Measurements from ENCODE around the gene CEP192.

The CEP192 gene

DNA sequence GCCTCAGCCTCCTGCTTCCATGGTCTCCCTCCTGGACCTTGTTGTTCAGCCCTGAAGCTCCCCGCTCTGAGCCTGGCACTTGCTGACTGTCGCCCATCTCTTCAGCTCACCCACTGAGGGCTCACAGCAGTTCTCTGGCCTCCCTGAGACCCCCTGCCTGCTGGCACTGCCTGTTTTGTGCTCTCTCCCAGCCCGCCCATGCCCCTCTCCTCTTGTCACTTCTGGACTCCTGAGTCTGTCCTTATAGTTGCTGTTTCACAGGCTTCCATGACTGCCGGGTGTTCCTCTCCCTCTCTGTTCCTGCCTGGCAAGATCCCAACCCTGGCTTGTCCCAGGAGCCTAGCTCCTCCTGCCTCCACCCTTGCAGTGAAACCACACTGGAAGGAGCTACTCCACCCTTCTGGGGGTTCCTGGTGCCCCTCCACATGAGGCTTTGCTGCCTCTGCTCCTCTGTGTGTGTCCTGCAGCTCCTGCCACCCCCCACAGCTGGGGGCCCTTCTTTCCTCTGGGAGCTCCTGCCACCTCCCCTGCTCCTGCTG lies 110.6 kb downstream of the CEP192 start:
- no peak for DNase-seq

DNA sequence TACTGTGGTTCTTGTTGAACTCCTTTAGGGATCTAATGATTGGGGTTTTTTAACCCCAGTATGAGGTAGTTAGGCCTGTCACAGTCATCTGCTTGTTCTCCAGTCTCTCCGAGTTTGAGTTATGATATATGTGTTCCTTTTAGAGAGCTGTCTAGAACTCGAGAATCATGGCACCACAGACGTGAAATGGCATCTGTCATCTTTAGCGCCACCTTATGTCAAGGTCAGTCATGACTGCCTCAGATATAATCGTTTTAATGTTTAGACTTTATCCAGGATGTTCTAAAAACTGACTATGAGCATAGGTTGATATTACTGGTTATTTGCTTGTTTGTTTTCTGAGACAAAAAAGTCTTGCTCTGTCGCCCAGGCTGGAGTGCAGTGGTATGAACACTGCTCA lies 112.2 kb downstream of the CEP192 start:
- no peak for DNase-seq

GRCh38 chr18:13105059-13105458 lies 113.9 kb downstream of the CEP192 start:
- DNase-seq, result no peak

GRCh38 chr18:13107074-13107473 lies 115.9 kb downstream of the CEP192 start:
- no peak for DNase-seq

- no peak for DNase-seq
Observed at GRCh38 chr18:13108330-13108729, 117.2 kb downstream of the CEP192 start.

GRCh38 chr18:13110559-13110958 lies 119.4 kb downstream of the CEP192 start:
- DNase-seq, result no peak

DNA sequence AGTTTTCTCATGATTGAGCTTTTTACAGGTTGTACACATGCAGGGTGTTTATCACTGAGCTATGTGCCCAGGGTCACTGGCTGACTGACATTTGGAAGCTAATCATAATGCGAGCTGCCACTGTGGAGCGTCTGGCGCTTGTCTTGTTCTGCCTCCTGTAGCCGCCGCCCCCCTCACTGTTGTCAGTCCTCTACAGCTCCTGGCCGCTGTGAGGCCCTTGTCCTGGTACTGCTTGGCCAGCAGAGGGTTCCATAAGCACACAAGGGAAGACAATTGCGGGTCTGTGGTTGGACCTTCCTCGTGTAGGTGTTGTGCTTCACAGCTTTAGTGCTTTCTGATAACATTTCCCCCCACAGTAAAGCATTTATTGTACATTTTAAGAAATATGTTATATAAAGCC lies 121.8 kb downstream of the CEP192 start:
- no peak for DNase-seq

GRCh38 chr18:13120255-13120654 lies 129.1 kb downstream of the CEP192 start:
- no peak for DNase-seq

DNA sequence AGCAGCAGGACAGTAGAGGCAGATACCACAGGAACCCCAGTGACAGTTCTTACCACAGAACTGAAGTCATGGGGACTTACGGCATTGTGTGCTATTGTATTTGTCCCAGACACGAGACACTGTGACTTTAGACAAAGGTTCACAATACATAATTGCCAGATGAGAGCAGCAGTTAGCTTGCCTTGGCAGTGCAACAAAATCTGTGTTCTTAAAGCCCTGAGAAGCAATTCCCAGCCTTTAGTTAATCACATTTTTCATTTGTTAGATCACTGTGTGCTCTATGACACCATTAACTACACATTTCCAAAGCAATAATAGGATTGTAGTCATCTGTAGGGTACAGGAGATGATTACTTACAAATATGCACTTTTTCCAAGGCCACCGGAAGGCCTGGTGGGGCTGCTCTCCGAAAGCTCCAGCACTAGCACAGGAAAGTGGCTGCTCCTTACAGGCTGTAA lies 129.8 kb downstream of the CEP192 start:
- DNase-seq, result no peak

- DNase-seq, result no peak
Observed at GRCh38 chr18:13124411-13124810, 133.2 kb downstream of the CEP192 start.

DNA sequence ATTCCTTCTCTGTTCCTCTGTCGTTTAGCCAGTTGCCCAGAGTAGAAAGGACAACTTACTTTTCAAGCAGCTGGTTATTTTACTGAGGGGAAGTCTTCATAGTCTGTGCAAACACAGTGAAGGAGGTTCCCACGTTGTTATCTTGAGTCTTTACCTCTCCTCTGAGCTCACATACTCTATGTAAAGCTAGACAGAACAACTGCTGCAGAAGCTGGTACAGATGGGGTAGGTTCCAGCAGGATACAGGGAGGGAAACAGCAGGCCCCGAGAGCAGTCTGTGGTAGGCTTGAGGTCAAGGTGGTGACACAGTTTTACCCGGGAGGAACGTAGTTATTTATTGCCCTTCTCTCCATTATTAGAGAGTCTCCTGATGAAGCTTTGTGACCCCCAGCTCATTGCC lies 134.0 kb downstream of the CEP192 start:
- DNase-seq, result no peak

DNA sequence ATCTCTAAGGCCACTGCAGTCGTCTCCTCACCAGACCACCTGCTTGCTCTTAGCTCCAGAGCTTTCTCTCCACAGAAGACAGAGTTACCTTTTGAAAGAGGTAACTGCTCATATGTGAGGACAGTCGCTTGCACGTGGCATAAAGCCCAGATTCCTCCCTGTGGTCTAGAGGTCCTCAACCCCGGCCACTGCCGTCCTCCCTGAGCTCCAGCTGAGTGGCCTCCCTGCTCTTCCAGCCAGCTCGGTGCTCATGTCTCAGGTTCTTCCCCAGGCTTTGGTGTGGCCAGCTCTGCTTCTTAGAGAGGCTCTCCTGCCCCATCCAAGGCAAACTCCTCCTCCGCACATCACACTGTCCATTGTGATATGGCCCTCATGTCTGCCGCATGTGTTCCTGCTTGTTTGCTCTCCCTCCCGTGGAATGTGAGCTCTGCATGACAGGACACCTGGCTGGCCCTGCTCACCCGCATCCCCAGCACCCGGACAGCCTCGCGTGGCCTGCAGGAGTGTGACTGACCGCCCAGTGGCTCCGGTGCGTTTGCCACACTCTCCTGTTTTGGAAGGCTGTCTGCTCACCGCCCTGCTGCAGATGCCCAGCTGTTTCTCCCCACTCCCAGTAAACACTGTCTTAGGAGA lies 135.9 kb downstream of the CEP192 start:
- no peak for DNase-seq

GRCh38 chr18:13131283-13131682 lies 140.1 kb downstream of the CEP192 start:
- DNase-seq, result no peak

GRCh38 chr18:13134551-13135401 lies 143.6 kb downstream of the CEP192 start:
- no peak for DNase-seq

GRCh38 chr18:13136056-13136903 lies 145.1 kb downstream of the CEP192 start:
- peak; percentile 42 for DNase-seq

DNA sequence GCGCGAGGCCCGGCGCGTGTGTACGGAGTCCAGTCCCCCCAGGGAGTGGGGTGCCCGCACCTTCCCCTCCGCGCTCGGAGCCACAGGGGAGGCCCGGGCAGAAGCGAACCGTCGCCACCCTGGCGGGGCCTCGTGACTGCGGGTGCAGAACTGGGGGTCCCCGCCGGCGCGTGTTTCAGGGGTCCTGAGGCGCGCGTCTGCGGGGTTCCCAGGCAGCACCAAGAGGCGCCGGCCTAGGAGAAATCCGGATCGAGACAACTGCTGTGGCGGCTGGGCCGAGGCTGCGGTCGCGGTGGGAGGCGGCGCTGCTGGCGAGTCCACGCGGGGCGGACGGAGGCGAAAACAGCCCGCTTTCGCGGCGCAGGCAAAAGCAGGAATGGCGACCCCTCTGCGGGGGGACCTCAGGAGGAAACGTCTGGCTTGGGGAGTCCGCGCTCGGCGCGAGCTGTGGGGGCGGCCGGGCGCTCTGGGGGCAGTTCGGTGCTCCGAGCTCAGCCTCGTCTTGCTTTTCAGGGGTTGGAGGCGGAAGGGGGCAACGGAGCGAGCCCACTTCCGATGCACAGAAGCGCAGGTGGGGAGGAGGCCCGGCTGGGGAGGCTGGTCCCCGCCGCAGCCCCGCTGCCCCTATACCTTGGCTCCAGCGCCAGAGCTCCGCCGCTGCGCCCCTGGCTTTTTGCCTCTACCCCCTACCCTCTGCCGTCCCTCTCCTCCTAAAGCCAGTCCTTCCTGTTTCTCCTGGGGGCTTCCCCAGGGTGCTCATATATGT lies 145.9 kb downstream of the CEP192 start:
- DNase-seq, result no peak

DNA sequence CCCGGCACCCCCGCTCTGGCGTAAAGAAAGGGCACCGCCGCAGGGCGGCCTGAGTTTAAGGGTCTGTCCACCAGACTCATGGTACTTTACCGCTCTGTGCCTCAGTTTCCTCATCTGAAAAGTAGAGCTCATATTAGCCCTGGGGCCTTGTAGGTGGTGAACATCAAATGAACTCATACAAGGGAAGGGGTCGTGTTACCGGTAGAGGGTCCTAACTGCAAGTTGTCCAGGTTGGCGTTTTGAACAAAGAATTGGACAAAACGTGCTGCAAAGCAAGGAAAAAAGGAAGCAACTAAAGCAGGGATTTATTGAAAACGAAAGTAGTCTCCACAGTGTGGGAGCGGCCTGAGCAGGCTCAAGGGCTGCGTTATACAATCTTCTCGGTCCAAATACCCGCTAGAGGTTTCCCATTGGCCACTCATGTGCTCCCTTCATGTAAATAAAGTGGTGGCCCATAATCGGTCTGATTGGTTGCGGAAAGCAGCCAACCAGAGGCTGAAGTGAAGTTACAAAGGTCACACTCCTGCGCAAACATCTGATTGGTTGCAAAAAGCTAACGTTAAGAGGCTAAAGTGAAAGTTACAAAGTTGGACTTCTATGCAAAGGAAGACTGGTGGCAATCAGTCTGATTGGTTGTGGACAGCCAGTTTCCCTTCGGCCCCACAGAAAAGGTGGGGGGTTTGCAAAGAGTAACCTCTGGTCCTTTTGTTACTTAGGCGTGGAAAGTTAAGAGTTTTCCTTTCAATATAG lies 146.7 kb downstream of the CEP192 start:
- no peak for DNase-seq

DNA sequence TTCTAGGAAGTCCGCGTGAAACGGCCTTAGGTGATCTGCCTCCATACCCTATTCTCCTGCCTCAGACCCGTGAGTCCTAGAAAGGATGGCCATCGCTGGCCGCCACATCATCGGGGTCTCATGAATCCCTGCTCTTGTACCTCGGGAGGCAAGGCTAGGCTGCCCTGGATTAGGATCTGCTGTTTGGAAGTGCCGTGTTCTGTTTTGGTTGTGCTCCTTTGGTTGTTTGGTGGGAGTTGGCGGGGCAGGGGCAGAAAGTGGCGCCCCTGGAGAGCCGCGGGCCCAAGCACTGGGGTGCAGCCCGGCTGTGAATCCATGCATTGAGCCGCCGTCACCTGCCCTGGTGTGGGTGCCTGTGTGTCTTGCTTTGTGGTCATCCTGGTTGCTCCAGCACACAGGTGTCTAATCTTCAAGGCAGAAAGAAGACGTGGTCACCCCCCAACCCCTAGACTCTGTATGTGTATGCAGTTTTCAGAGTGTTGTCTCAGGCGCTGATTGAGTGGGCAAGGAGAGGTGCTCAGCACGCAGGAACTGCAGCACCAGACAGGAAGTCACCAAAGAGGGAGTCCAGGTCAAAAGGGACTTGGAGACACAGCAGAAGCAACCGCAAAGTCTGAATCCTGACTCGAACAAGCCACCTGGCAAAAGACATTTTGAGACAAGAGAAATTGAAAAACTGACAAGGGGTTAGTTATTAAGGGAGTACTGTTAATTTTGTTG lies 147.4 kb downstream of the CEP192 start:
- no peak for DNase-seq

DNA sequence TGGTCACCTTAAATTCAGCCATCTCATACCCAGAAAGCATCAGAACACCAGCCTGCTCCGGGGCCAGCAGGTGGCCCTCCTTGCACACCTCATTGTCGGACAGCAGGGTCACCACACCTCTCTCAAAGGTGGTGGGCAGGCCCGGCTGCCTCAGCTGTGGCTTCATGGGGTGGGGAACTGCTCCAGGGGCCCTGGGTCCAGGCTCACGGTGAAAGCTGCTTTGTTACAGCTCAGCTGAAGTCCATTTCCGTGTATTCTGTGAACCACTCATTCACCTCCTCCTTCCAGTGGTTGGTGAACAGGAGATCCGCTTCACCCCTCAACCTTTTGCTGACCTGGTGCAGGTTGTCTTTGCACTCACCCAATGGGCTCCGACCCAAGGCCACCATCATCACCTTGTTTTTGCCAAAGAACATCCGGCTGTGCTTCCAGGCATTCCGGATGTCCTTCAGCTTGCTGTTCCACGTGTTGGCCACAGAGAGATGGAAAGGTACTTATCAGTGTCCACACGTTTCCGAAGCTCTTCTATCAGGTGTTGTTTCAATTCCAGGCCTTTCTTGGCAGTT lies 148.8 kb downstream of the CEP192 start:
- no peak for DNase-seq

DNA sequence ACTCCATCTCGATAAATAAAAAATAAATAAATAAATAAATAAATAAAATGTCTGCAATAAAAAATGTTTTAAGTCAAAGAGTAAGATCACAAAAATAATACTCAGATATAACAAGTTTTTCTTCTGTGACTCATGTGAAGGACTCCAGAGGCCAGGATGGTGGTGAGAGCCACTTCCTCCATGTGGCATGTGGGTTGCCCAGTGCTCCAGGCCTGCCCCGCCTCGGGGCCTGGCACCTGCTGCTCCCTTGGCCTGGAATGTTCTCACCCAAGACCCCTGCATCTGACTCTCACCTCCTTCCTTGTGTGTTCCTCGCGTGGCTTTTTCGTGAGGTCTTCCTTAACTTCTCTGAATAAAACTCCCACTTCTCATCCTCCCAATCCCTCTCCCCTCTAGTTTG lies 150.0 kb downstream of the CEP192 start:
- no peak for DNase-seq

Measured in NCI-H1105 treated with DMSO at 0.1 percent for 48 hours (cell line).